Fibroblast of mammary gland (primary cell): ENCODE results near the gene DNAJC12.

ENCODE experiments used
- DNase-seq: peaks from one replicate; pipeline ENCODE4 v3.0.0-alpha.2; 2010; ENCODE audit warnings: low read depth
- H3K4me3 ChIP-seq: 2 replicates; pipeline ENCODE4 v1.5.1; 2011; ENCODE audit warnings: low read depth, mild to moderate bottlenecking, low read length, moderate library complexity; ENCODE audit not compliant: control insufficient read depth
- CTCF ChIP-seq: conservative IDR thresholded peaks from 2 replicates; pipeline ENCODE4 v1.5.1; 2011; ENCODE audit warnings: low read depth, low read length, inconsistent platforms; ENCODE audit not compliant: control insufficient read depth, insufficient read depth

Gene DNAJC12

GRCh38 chr10:67858971-67859370 is 21.0 kb upstream of the DNAJC12 start:
- DNase-seq: no peak
- TF ChIP-seq CTCF: no peak
- H3K4me3 ChIP-seq: no peak overlapping the region

GRCh38 chr10:67853512-67853911 is 15.5 kb upstream of the DNAJC12 start:
- H3K4me3 ChIP-seq: no peak overlapping the region
- no peak for TF ChIP-seq CTCF
- no peak for DNase-seq

GRCh38 chr10:67852761-67853160 is 14.8 kb upstream of the DNAJC12 start:
- no peak for TF ChIP-seq CTCF
- no peak overlapping the region for H3K4me3 ChIP-seq
- no peak for DNase-seq

GRCh38 chr10:67851186-67851585 is 13.2 kb upstream of the DNAJC12 start:
- no peak for TF ChIP-seq CTCF
- no peak overlapping the region for H3K4me3 ChIP-seq
- DNase-seq: no peak

- peak; percentile 93 for DNase-seq
- TF ChIP-seq CTCF: no peak
- H3K4me3 ChIP-seq: peak overlapping the region; percentile 79
These were observed 11.5 kb upstream of the DNAJC12 start for GRCh38 chr10:67849331-67850011.

- no peak overlapping the region for H3K4me3 ChIP-seq
- no peak for DNase-seq
- no peak for TF ChIP-seq CTCF
These were observed 5.3 kb upstream of the DNAJC12 start for GRCh38 chr10:67843284-67843683.

- TF ChIP-seq CTCF: no peak
- no peak for DNase-seq
- no peak overlapping the region for H3K4me3 ChIP-seq
These were observed 3.7 kb upstream of the DNAJC12 start for GRCh38 chr10:67841737-67842136.
